GM20431 (cell line): ENCODE data around the gene NRP1.

Source experiments
- in situ Hi-C: fragments of 300-500 bp; cut with MseI, MboI; formaldehyde crosslinking; loops from one replicate; pipeline ENCODE4 v1.15.0; 2020; ENCODE audit warnings: low sequenced_read_pairs; ENCODE audit not compliant: unreplicated experiment

Gene NRP1

DNA sequence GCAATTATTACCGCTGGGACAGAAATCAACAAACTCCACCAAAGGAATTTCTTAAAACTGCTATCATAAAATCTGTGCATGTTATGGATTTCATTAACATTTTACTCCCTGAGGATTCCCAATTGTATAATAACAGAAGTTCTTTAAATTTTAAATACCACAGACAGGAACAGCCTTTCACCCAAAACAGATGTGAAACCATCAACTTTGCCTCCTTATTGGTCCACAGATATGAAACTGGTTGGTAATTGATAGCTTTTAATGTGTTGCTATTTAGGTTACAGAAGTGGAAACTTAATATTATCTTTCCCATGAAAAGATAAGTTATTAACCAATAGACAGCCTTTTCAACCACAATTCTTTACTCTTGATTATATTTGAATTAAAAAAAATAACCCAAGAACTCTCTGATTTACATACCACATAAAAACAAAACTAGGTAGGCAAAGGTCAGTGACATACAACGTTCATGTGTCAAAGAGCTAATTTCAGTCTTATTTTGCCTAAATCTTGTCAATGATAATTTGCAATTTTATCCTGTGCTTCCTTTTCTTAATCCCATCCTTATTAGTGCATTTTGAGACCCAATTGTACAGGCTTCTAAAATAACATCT is 90.0 kb downstream of the NRP1 start:
- in situ Hi-C loops = no loop called here

DNA sequence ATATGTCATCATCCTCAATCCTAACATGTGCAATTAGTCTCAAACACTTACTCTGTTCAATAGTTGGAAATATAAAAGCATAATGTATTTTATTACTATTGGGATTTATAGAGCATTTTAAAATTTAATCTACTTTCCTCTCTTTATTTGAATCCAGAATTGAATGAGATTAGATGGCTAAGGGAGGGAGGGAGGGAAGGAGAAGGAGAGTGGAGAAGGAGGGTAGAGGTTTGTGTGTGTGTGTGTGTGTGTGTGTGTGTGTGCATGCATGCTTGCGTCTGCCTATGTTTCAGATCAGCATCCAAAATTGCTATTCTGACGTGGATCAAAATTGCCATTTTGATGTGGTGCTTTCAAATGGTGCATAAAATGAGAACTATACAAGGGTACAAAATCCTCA is 90.8 kb downstream of the NRP1 start:
- in situ Hi-C loops = no loop called here

DNA sequence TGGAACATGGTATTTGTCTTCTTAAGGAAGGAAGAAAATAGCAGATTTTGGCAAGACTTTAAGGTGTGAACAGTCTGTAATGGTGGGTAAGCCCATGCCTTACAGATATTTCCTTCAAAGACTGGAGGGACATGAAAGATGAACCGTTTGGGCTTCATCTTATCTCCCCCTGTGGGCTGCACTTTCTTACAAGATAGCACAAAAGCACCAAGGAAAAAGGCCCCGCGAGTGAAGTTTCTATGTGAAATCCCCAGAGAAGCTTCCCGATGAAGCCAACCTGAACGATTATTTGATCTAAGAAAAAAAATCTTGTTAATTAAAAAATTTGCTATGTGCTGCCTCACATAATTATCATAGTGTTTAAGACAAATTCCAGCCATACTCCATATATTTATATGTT is 91.5 kb downstream of the NRP1 start:
- in situ Hi-C loops = no loop called here

GRCh38 chr10:33241351-33241750 is 93.1 kb downstream of the NRP1 start:
- in situ Hi-C loops = no loop called here

- in situ Hi-C loops = no loop called here
Measured at GRCh38 chr10:33240931-33241330, 93.5 kb downstream of the NRP1 start.

DNA sequence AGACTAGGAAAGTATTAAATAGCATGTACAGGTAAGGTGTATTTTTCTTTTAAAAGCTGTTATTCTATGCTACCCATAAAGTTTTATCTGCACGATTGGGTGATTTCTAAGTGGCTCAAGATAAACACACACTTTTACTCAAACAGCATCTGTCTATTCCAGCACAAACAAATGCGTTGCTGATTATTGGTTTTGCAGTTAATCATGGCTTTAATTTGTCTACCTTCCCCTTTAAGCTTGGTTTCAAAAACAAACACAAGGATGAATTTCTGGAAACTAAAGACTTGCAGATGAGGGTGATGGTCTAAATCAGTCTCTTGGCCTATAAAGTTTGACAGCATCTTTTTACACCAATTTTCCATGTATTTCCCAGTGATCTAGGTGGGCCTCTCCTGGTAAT is 94.2 kb downstream of the NRP1 start:
- in situ Hi-C loops = no loop called here

DNA sequence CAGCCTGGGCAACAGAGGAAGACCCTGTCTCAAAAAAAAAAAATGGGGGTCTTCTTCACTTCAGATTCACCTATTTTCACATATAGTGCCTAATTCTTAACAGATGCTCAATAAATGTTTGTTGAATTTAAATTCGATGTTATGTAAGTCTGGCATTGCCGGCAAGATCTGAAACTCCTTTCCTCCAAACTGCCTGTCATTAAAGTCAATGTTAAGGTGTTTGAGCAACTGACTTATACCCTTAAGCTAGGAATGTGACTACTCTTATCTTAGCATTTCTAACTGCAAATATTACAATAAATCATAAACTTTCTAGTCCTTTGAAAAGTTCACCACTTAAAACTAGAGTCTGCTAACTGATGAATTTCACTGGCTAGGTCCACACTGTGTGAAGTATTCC is 95.2 kb downstream of the NRP1 start:
- in situ Hi-C loops = no loop called here

- in situ Hi-C loops = no loop called here
Measured at GRCh38 chr10:33238643-33239042, 95.8 kb downstream of the NRP1 start.

DNA sequence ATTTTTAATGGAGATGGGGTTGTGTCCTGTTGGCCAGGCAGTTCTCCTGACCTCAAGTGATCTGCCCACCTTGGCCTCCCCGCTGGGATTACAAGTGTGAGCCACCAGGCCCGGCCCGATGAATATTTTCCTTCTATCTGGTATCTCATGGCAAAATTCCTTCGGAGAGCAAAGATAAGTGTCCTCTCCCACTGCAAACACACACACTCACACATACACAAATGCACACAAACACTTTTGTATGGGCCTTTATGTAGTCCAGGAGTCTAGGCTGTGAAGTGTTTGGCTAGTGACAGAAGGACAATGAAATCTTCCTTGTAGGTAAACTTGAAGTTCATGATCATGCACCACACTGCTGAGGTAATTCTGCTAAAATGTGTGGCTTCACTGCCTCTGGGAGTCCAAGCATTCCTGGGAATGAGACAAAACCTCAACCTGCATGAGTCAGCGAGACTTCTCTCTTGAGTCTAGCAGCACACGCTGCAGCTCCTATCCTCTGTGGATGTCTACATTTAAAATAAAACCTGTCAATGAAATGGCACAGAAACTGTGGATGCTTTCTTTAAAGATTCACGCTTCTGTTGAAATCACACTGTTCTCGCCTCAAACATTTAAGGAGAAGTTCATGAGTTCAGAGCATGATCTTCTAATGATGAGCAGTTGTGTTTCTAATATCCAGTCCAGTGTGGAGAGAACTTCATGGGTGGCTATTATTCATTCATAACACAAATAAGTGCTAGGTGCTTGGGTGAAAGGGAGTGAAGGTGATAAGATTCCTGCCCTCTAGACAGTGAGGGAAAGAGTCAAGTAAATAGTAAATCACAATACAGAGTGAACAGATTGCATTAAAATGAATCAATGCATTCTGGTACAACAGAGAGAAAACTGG is 96.5 kb downstream of the NRP1 start:
- in situ Hi-C loops = no loop called here

DNA sequence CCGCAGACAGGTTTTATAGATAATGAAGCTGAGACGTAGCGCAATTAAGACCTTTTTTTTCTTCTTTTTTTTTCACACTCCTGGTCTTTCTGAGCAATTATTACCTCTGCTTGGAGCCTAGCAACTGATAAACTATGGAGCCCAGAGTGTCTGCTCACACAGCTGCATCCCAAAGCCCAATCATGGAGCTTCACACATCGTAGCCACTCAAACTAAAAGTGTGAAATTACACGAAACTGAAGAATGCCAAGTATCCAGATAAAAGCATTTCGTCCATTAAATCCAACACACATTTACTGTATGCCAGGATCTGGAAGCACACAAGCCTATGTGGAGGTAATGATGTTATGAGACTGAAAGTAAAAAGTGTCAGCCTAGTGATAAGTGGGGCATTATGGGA is 97.6 kb downstream of the NRP1 start:
- in situ Hi-C loops = no loop called here

- in situ Hi-C loops = no loop called here
Measured at GRCh38 chr10:33235951-33236350, 98.5 kb downstream of the NRP1 start.

DNA sequence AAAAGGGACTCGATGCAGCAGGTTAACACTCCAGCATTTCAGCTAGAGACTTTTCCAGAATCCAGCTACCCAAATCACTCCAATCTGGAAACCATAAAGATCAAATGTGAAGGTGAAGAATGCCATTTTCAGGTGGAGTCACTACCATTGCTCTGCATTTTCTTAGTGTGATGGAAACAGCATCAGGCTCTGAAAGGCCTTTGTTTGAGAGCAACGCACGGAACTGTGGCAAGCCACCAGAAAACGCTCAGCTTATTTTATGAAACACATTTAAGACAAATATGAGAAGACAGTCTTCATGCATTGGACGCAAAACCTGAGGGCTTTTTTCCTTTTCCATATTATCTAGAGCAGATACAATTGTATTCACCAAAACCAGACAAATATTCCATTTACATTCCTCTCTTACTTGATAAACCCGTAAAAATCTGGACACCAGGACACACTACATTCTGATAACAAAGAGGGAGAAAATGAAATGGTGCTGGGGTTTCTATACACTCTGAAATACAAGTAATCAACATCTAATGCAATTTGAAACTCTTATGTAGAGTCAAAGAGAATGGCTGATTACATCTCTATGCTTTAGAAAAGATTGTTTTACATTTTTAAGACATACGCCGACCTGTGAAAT is 99.1 kb downstream of the NRP1 start:
- in situ Hi-C loops = no loop called here

DNA sequence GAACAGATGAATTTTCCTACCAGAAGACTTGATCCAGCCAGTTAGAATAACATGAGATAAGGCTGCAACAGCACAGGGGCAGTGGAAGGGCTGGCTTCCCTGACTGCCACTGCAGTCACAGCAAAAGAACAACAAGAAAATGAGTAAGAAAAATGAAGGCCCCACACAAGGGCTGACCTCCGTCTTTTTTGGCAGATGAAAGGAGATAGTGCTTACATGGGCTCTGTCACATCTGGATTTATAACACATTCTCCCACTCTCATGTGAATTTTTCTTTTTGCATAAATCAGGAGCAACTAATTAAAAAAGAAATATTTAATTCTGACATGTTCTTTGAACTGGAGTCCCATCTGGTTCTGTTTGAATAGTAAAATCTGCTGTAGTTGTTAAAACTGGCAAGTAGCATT is 99.6 kb downstream of the NRP1 start:
- in situ Hi-C loops = no loop called here

DNA sequence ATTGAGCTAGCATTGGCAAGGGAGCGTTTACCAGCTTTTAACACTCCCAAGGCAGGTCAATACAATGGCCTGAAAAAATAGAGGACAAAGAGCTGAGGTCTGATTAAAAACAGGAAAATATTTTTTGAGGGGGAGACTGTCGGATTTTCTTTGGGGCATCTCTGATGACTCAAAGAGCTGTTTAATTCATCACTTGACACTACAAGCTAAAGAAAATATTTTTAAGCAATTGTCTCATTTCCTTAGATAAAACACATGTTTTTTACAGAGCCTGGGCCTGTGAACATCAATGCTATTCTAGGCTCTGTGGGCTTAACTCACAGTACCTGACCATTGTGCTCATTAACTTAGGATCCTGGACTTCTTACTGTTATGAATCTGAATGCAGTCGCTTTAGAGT is 100.8 kb downstream of the NRP1 start:
- in situ Hi-C loops = no loop called here

DNA sequence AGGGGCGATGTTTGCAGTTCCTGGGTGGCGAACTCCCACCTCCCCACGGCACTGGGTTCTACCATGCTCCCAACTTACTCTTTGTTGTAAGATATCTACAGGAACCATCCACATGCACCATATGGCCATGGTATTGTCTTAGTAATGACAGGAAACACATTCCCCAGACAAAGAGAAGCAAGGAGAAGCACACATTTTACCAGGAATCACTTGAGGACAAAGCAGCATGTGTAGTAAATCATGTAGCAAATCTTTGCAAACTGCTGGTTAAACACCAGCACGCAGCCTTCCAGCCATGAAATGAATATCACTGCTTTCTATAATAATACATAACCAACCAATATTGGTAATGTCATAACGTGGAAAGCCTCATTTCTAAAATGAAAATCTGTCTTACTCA is 101.2 kb downstream of the NRP1 start:
- in situ Hi-C loops = no loop called here

GRCh38 chr10:33231621-33232350 is 102.7 kb downstream of the NRP1 start:
- in situ Hi-C loops = no loop called here

DNA sequence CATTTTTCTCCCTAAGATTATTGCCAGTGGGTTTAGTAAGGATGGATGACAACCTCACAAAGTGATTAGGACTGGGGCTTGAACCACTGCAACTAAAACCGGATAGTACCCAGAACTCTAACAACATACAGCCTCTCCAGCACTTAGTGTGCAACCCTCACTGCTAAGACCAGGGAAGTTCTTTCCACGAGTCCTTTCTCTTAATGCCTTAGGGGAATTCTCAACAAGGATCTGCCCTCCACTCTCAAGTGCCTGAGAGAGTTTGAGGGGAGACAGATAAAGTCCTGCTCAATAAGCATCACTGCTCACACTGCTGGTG is 104.6 kb downstream of the NRP1 start:
- in situ Hi-C loops = no loop called here

DNA sequence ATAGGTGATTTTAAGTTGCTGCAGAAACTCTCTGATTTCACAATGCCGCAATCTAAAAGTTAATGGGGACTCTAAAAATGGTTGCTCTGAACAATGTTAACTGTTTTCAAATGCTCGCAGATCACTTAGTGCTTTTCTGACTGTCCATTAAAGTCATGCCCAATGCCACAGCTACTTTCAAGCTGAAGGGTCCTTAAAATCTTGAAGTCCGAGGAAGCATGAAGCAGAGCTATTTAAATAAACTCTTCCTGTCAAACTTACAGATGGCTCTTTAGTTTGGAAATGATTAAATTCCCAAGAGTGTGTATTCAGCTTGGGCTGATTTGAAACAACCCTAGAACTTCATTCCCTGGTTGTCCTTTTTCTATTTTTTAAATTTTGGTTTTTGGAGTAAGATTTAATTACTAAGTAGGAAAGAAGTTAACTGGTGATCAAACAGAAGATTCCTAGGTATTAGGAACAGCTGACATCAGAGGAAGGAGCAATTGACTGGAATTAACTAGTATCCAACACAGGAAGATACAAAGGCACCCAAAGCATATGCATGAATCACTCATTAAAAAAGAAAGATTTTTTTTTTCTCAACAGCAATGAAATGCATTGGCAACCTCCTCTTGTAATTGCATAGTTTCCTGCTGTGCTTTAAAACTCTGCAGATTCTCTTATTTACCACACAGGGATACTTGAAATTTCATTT is 105.1 kb downstream of the NRP1 start:
- in situ Hi-C loops = no loop called here

- in situ Hi-C loops = no loop called here
Measured at GRCh38 chr10:33228426-33228825, 106.0 kb downstream of the NRP1 start.

GRCh38 chr10:33227489-33227888 is 107.0 kb downstream of the NRP1 start:
- in situ Hi-C loops = no loop called here
